GM18951 (cell line): ENCODE results near the gene SLC6A9.

ENCODE experiments used
- POLR2A ChIP-seq: IDR thresholded peaks from 4 replicates; pipeline ENCODE4 v1.6.1; 2011; ENCODE audit warnings: mild to moderate bottlenecking; ENCODE audit not compliant: insufficient read length, insufficient read depth; ENCODE audit errors: extremely low read depth
- in situ Hi-C: fragments of 300-500 bp; cut with MboI; formaldehyde crosslinking; loops from one replicate; pipeline ENCODE4 v1.12.0; 2022; ENCODE audit warnings: low sequenced_read_pairs, mixed read lengths, inconsistent platforms; ENCODE audit not compliant: unreplicated experiment

Gene SLC6A9

GRCh38 chr1:44031252-44032169 lies at the start of gene SLC6A9:
SLC6A9 (minus strand) TSS chr1:44031462; CDS start chr1:44024277, 7,185 bp downstream.
- in situ Hi-C loops: loop anchor here (25.0 kb wide), 1 partner anchor 494 kb away; the partner anchor contains the start of gene PTPRF
- no peak for TF ChIP-seq POLR2A

GRCh38 chr1:44079566-44079965 lies 48.3 kb upstream of the SLC6A9 start:
- in situ Hi-C loops: no loop called here
- no peak for TF ChIP-seq POLR2A

- no peak for TF ChIP-seq POLR2A
- in situ Hi-C loops: no loop called here
Observed at GRCh38 chr1:44078104-44078503, 46.8 kb upstream of the SLC6A9 start.

GRCh38 chr1:44077421-44077820 lies 46.2 kb upstream of the SLC6A9 start:
- TF ChIP-seq POLR2A: no peak
- in situ Hi-C loops: no loop called here

- TF ChIP-seq POLR2A: no peak
- in situ Hi-C loops: no loop called here
Observed at GRCh38 chr1:44076066-44076465, 44.8 kb upstream of the SLC6A9 start.

- in situ Hi-C loops: no loop called here
- TF ChIP-seq POLR2A: no peak
Observed at GRCh38 chr1:44074415-44074814, 43.2 kb upstream of the SLC6A9 start.

- in situ Hi-C loops: no loop called here
- TF ChIP-seq POLR2A: no peak
Observed at GRCh38 chr1:44073528-44073927, 42.3 kb upstream of the SLC6A9 start.

GRCh38 chr1:44072821-44073220 lies 41.6 kb upstream of the SLC6A9 start:
- in situ Hi-C loops: no loop called here
- TF ChIP-seq POLR2A: no peak

- no peak for TF ChIP-seq POLR2A
- in situ Hi-C loops: no loop called here
Observed at GRCh38 chr1:44072204-44072603, 40.9 kb upstream of the SLC6A9 start.

- TF ChIP-seq POLR2A: no peak
- in situ Hi-C loops: no loop called here
Observed at GRCh38 chr1:44071461-44071860, 40.2 kb upstream of the SLC6A9 start.

GRCh38 chr1:44068442-44068921 lies 37.2 kb upstream of the SLC6A9 start:
- in situ Hi-C loops: no loop called here
- no peak for TF ChIP-seq POLR2A

- in situ Hi-C loops: no loop called here
- TF ChIP-seq POLR2A: no peak
Observed at GRCh38 chr1:44067266-44068250, 36.3 kb upstream of the SLC6A9 start.

GRCh38 chr1:44062656-44063179 lies 31.5 kb upstream of the SLC6A9 start:
- in situ Hi-C loops: no loop called here
- TF ChIP-seq POLR2A: no peak
